Nephron progenitor cell (in vitro differentiated cells): Measurements from ENCODE around the gene PRCP.

Experiments used
- DNase-seq: peaks from one replicate; pipeline ENCODE4 v3.0.0; 2021
- H3K27ac Mint-ChIP-seq: 2 replicates; pipeline ENCODE4 v1.8.0; 2021; ENCODE audit warnings: mild to moderate bottlenecking, moderate library complexity, mixed read lengths
- H3K27me3 Mint-ChIP-seq: 2 replicates; pipeline ENCODE4 v1.8.0; 2021; ENCODE audit warnings: mild to moderate bottlenecking, low read depth, mixed read lengths; ENCODE audit not compliant: poor library complexity
- H3K36me3 Mint-ChIP-seq: 2 replicates; pipeline ENCODE4 v1.8.0; 2021; ENCODE audit warnings: low read depth, mixed read lengths
- H3K4me1 Mint-ChIP-seq: 2 replicates; pipeline ENCODE4 v1.8.0; 2021; ENCODE audit warnings: mixed read lengths
- H3K4me3 Mint-ChIP-seq: 2 replicates; pipeline ENCODE4 v1.8.0; 2021; ENCODE audit warnings: mild to moderate bottlenecking, moderate library complexity, mixed read lengths
- H3K9me3 Mint-ChIP-seq: 2 replicates; pipeline ENCODE4 v1.8.0; 2021; ENCODE audit warnings: mild to moderate bottlenecking, moderate library complexity, mixed read lengths
- TF ChIP-seq, protein P1 (sequence below): fragments of 200-600 bp; sonication (generic); IDR thresholded peaks from 2 replicates; pipeline ENCODE4 v1.5.0; 2021; ENCODE audit warnings: antibody characterized with exemption

The PRCP gene

DNA sequence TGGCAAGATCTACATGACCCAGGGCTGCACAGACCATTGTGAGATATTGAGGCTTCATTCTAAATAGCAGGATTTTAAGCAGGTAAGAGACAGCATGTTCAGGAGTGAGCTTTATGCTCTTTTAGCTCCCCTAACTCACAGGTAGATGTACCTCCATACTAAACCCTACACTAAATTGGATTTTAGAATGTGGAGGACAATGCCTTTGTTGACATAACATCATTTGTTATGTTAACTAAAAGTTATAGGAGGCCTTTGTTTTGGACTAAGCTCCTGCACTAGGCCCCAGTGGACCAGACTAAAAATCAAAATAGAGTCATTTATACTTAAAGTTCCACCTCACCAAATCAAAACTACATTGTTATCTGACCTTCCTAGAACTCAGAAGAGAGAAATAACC lies 8.1 kb upstream of the PRCP start:
- TF ChIP-seq, protein P1, sequence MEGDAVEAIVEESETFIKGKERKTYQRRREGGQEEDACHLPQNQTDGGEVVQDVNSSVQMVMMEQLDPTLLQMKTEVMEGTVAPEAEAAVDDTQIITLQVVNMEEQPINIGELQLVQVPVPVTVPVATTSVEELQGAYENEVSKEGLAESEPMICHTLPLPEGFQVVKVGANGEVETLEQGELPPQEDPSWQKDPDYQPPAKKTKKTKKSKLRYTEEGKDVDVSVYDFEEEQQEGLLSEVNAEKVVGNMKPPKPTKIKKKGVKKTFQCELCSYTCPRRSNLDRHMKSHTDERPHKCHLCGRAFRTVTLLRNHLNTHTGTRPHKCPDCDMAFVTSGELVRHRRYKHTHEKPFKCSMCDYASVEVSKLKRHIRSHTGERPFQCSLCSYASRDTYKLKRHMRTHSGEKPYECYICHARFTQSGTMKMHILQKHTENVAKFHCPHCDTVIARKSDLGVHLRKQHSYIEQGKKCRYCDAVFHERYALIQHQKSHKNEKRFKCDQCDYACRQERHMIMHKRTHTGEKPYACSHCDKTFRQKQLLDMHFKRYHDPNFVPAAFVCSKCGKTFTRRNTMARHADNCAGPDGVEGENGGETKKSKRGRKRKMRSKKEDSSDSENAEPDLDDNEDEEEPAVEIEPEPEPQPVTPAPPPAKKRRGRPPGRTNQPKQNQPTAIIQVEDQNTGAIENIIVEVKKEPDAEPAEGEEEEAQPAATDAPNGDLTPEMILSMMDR: no peak
- Mint-ChIP-seq H3K4me1 (peaks cover 33% of the 10 kb centered on the region), H3K4me3 (no peak overlapping the region), H3K9me3 (peaks cover 32% of the 10 kb centered on the region), H3K27ac (peak overlapping the region; percentile 50), H3K36me3 (peaks cover 35% of the 10 kb centered on the region), H3K27me3 (no peaks in the 10 kb centered on the region)
- no peak for DNase-seq

DNA sequence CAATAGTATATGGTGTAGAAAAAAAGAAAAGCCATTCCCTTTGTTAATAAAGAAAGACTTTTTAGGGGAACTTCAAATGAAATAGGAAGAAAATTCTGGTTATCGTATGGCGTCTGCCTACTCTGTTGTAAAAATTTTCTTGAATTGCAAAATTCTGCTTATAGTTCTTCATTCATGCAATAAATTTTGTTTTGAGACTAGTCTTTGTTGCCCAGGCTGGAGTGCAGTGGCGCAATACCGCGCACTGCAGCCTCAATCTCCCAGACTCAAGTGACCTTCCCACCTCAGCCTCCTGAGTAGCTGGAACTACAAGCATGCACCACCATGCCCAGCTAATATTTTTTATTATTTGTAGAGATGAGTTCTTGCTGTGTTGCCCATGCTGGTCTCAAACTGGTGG lies 7.1 kb upstream of the PRCP start:
- Mint-ChIP-seq H3K9me3 (peaks cover 22% of the 10 kb centered on the region), H3K27me3 (no peaks in the 10 kb centered on the region), H3K36me3 (peaks cover 26% of the 10 kb centered on the region), H3K27ac (no peak overlapping the region), H3K4me3 (no peak overlapping the region), H3K4me1 (peaks cover 42% of the 10 kb centered on the region)
- TF ChIP-seq, protein P1: no peak
- no peak for DNase-seq

DNA sequence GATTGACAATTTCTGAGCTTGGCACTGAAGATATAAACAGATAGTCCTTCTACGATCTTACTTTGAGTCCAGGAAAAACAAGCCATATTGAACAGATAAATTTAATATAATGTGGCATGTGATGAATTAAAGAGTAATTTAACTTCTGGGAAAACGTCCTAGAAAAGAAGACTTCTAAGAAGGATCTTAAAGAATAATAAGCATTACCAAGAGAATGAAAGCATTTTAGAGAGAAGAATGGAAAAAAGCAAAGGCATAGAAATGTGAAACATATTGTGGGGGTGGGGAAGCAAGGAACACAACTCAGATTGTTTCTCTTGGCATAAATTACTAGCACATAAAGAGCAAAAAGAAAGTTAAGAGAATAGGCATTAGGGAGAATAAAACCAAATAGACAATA lies 6.7 kb upstream of the PRCP start:
- no peaks in the 10 kb centered on the region for H3K27me3 Mint-ChIP-seq
- H3K4me1 Mint-ChIP-seq: peaks cover 47% of the 10 kb centered on the region
- no peak for DNase-seq
- no peak overlapping the region for H3K27ac Mint-ChIP-seq
- TF ChIP-seq, protein P1: no peak
- no peak overlapping the region for H3K4me3 Mint-ChIP-seq
- peaks cover 18% of the 10 kb centered on the region for H3K9me3 Mint-ChIP-seq
- H3K36me3 Mint-ChIP-seq: peaks cover 22% of the 10 kb centered on the region

DNA sequence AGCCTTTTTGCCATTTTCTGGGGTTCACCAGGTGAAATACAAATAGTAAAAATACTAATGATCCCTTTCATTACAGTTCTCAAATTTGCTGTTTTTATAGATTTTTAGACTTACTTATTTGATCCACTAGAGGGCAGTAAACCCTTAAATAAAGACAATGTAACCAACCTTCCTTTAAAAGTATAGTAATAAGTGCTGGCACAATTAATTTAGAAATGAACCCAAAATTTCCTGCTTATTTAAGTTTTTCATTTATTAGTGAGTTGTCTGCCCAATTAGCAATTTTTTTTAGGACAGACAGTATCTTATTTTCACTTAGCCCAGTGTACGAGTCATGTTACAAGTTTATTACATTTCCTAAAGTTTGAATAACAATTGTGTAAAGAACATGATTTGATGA lies 6.0 kb upstream of the PRCP start:
- Mint-ChIP-seq H3K27me3 (no peaks in the 10 kb centered on the region), H3K4me1 (peaks cover 49% of the 10 kb centered on the region), H3K27ac (no peak overlapping the region), H3K9me3 (peaks cover 11% of the 10 kb centered on the region), H3K36me3 (peaks cover 15% of the 10 kb centered on the region), H3K4me3 (no peak overlapping the region)
- TF ChIP-seq, protein P1: peak; percentile 72
- DNase-seq: no peak

DNA sequence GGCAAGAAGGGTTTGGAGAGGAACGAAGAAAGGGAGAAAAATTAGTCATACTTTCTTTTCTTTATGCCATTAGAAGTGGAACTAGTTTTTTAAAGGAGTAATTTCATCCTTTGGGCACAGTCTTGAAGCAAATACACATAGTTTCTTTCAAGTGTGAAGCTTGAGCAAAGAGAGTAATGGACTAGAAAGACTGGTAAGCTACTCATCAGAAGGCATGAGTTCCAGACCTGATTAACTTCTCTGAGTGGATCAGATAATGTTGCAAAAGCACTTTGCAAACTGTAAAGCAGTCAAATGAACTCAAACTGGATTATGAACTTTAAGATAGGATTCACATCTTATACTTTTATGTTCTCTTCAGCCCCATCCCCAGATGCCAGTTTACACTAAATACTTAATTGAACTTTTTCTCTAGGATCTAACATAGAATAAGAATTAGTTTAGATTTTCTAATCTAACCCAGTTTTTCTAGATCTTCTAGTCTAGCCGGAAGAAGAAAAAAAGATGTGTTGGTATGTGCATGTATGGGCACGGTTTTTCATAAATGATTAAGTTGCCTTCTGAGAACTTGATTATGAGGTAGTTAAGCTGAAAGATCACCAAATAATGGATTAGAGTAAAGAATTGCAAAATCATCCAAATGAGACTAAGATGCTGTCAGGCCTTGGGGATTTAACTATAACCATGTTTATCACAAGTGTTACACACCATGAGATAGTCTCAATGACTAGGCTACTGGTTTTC lies 3.8 kb upstream of the PRCP start:
- H3K4me1 Mint-ChIP-seq: peaks cover 58% of the 10 kb centered on the region

More for the DNA sequence above, 3.8 kb upstream of the PRCP start:
- DNase-seq: no peak
- Mint-ChIP-seq H3K27ac (no peak overlapping the region), H3K4me3 (no peak overlapping the region), H3K36me3 (no peaks in the 10 kb centered on the region), H3K9me3 (no peaks in the 10 kb centered on the region), H3K27me3 (no peaks in the 10 kb centered on the region)
- TF ChIP-seq, protein P1: no peak
